Muscle of back (tissue), 13 donors: Measurements from ENCODE around the gene PTGR2. TPM values are rescaled to one million over a fixed set of nuclear protein-coding genes. Genes with fewer than 3 reads are reported as not detected.
"Not testable (repeated sequence)": the region's sequence is repeated elsewhere in the genome, so short reads cannot be mapped to it uniquely, and the experiment has no call there.

Experiments
- DNase-seq, 3 donors: peaks; one replicate each; pipeline versions ENCODE4 v3.0.0 to v3.0.0-alpha.2; 2013
- long read RNA-seq, 9 donors: transcript quantifications; one replicate each; lab custom pipeline, GENCODE V29; 2026
- polyA plus RNA-seq, 10 donors: library from polyadenylated mRNA; unstranded; fragments of 120-200 nt; gene quantifications; one replicate each; pipeline ENCODE4 v1.2.1, GENCODE V29; 2013; ENCODE audit not compliant: insufficient read length in 10 of 10

Gene PTGR2
- 10 to 100 TPM in 3 of 10 donors, 1 to 10 TPM in 7; 4.9 to 13.0 (median 7.7) TPM for polyA plus RNA-seq
- long read RNA-seq, donor 1, partial matches to known transcripts = 0 of 2 reads
- long read RNA-seq, donor 1, other reads (novel, unspliced or antisense) = 0 of 2 reads
- long read RNA-seq, donor 2, partial matches to known transcripts = 0 of 3 reads
- long read RNA-seq, donor 2, other reads (novel, unspliced or antisense) = 0 of 3 reads
- long read RNA-seq, donor 3 = 0 reads
- long read RNA-seq, donor 4, partial matches to known transcripts = 0 of 2 reads
- long read RNA-seq, donor 4, other reads (novel, unspliced or antisense) = 0 of 2 reads
- long read RNA-seq, donor 5, partial matches to known transcripts = 0 of 2 reads
- long read RNA-seq, donor 5, other reads (novel, unspliced or antisense) = 0 of 2 reads
- long read RNA-seq, donor 6, partial matches to known transcripts = 0 of 3 reads
- long read RNA-seq, donor 6, other reads (novel, unspliced or antisense) = 0 of 3 reads
- long read RNA-seq, donor 7 = 0 reads
- long read RNA-seq, donor 8 = 0 reads
- long read RNA-seq, donor 9 = 0 reads

- DNase-seq = peak; percentile 97 to 99 (median 99)
These were observed at the start of gene PTGR2 for GRCh38 chr14:73851567-73852382. PTGR2 (plus strand) TSS chr14:73851831; CDS start chr14:73858863, 7,032 bp downstream.

- no peak for DNase-seq
These were observed 49.0 kb upstream of the PTGR2 start for GRCh38 chr14:73802431-73803188.

GRCh38 chr14:73804636-73805035, 47.0 kb upstream of the PTGR2 start:
- DNase-seq = no peak

- no peak for DNase-seq
These were observed 44.2 kb upstream of the PTGR2 start for GRCh38 chr14:73807457-73807856.

GRCh38 chr14:73809391-73809790, 42.2 kb upstream of the PTGR2 start:
- DNase-seq = peak; percentile 61 to 86 (median 73)

DNA sequence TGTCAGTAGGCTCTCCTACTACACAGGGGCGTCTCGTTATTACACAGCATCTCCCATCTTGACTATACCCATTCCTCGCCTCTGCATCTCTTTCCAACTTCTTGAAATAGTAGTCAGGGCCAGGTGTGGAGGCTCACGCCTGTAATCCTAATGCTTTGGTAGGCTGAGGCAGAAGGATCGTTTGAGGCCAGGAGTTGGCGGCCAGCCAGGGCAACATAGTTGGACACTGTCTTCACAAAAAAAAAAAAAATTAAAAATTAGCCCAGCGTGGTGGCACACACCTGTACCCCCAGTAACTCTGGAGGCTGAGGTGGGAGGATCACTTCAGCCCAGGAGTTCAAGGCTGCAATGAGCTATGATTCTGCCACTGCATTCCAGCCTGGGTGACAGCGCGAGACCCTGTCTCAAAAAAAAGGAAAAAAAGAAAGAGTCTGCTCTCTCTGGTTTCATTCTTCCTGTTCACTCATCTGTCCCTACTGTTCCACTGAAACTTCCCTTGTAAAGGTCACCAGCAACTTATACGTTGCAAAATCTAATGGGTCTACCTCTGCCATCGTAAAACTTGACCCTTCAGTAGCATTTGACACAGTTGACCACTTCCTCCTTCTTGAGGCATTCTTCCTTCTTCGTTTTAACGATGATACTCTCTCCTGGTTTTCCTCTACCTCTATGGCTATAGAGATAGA, 41.0 kb upstream of the PTGR2 start:
- DNase-seq = no peak

DNA sequence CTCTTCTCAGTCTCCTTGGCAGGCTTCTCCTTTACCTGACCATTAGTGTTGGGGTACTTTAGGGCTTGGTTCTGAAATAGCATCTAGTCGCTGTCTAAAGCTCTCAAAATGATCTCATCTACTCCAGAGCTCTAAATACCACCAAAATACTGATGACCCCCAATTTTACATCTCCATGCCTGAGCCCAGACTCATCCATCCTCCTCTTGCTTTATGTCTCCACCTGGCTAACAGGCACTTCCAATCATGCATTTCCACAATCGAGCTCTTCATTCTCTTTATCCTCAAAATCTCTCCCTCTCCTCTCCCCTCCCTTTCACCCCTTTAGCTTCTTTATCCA, 40.5 kb upstream of the PTGR2 start:
- DNase-seq = no peak

DNA sequence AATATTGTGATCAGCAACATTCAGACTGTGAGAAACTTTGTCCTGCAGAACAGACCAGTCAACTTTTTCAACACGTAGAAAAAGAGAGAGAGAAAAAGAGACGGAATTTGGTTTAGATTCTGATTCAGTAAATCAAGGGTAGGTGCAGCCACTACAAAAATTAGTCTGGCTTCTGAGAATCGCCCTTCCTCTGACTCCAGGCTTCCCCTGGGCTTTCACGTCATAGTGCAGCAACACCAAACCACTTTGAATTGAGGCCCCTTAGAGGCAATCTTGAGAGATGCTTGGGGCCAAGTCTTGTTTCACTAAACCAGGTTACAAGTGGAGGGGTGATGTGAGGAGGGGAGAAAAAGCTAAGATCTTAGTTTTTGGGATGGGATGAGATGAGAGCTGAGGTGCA, 37.5 kb upstream of the PTGR2 start:
- peak in 1 of 3 donors; percentile 59 for DNase-seq

- DNase-seq = no peak
These were observed 35.8 kb upstream of the PTGR2 start for GRCh38 chr14:73815849-73816248.

- DNase-seq = no peak
These were observed 35.2 kb upstream of the PTGR2 start for GRCh38 chr14:73816393-73816816.

- no peak for DNase-seq
These were observed 34.5 kb upstream of the PTGR2 start for GRCh38 chr14:73817020-73817655.

GRCh38 chr14:73818821-73819220, 32.8 kb upstream of the PTGR2 start:
- DNase-seq = no peak

GRCh38 chr14:73820631-73821030, 31.0 kb upstream of the PTGR2 start:
- DNase-seq = no peak

DNA sequence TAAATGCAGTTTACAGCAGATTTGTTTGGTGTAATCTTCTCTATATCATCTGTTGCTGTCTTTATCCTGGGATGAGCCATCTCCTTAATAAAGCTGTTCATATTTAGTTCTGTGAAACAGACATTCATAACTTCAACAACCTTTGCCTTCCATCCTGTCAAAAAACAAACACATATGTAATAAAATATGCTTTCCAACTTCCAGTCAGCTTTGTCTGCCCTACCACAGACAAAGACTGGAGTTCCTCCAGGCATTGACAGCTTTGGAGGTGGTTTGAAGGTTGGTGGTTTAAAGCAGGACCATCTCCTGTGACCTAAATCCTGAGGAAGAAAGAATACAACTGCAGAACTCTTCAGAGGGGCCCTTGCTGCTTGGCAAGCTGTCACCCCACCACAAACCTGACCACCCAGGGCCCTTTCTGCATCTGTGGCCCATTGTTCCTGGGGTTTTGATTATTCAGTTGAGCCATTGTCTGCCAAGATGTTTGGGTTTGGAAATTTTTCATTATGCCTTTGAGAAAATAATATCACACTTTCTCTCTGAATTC, 28.2 kb upstream of the PTGR2 start:
- no peak for DNase-seq

- no peak for DNase-seq
These were observed 27.5 kb upstream of the PTGR2 start for GRCh38 chr14:73824127-73824526.

- DNase-seq = no peak
These were observed 27.1 kb upstream of the PTGR2 start for GRCh38 chr14:73824536-73824935.

GRCh38 chr14:73825551-73826188, 26.0 kb upstream of the PTGR2 start:
- peak; percentile 83 to 95 (median 95) for DNase-seq

DNA sequence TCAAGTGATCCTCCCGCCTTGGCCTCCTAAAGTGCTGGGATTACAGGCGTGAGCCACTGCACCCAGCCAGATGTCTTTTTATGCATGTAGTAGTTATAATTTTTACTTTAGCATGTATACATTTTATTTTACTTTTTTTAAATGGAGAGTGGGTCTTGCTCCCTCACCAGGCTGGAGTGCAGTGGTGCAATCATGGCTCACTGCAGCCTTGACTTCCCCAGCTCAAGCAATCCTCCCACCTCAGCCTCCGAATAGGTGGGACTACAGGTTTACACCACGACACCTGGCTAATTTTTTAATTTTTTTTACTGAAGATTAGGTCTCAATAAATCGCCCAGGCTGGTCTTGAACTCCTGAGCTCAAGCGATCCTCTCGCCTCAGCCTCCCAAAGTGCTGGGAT, 24.4 kb upstream of the PTGR2 start:
- DNase-seq = not testable (repeated sequence)

DNA sequence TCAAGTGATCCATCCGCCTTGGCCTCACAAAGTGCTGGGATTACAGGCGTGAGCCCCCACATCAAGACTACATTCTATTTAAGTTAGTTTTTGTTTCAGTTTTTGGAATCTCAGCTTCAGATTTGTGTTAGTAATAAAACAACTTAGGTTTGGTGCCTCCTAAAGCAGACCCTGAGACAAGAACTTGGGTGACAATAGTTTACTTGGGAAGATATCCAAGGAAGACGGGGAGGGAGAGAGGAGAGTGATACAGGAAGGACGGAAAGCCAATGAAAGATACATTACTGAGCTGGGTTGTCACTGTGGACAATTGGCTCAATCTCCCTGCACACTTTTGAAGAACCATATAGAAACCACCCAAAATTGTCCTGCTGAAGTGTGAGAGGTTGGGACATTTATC, 22.6 kb upstream of the PTGR2 start:
- DNase-seq = no peak
